H1 (cell line): ENCODE data around the gene COQ8B. TPM values are rescaled to one million over a fixed set of nuclear protein-coding genes. Genes with fewer than 3 reads are reported as not detected.

Source experiments
- CBX5 ChIP-seq: fragments of 300-800, 300-1000 bp; sonication (generic); IDR thresholded peaks from 2 replicates; pipeline ENCODE4 v1.7.1; 2016; ENCODE audit warnings: antibody characterized with exemption, low read length, low read depth
- CHD1 ChIP-seq: IDR thresholded peaks from 2 replicates; pipeline ENCODE4 v1.6.1; 2012; ENCODE audit warnings: low read depth, low read length, improper control_type of control experiment
- EGR1 ChIP-seq: IDR thresholded peaks from 2 replicates; pipeline ENCODE4 v1.6.1; 2011; ENCODE audit warnings: low read depth, low read length, borderline replicate concordance
- EZH2 ChIP-seq: fragments of 200-600 bp; sonication (generic); IDR thresholded peaks from 2 replicates; pipeline ENCODE4 v1.7.1; 2012; ENCODE audit warnings: low read depth, mild to moderate bottlenecking, moderate library complexity, low read length, inconsistent platforms; ENCODE audit not compliant: severe bottlenecking
- JUND ChIP-seq: IDR thresholded peaks from 2 replicates; pipeline ENCODE4 v1.6.1; 2011; ENCODE audit warnings: mild to moderate bottlenecking, improper control_type of control experiment, low read length
- KDM4A ChIP-seq: IDR thresholded peaks from one replicate; pipeline ENCODE4 v1.7.1; 2012; ENCODE audit warnings: low read depth, mild to moderate bottlenecking, moderate library complexity, low read length, inconsistent platforms; ENCODE audit not compliant: severe bottlenecking
- PHF8 ChIP-seq: fragments of 200-600 bp; sonication (generic); conservative IDR thresholded peaks from 2 replicates; pipeline ENCODE4 v1.7.1; 2012; ENCODE audit warnings: low read depth, mild to moderate bottlenecking, inconsistent platforms, low read length, moderate library complexity
- RAD21 ChIP-seq, 2 experiments: IDR thresholded peaks in 1 of 2; conservative IDR thresholded peaks in 1 of 2; 2 replicates each; pipeline ENCODE4 v1.6.1; 2011; ENCODE audit warnings: low read depth in 2 of 2, low read length in 2 of 2, improper control_type of control experiment in 1 of 2, inconsistent platforms in 1 of 2, mild to moderate bottlenecking in 1 of 2, moderate library complexity in 1 of 2
- polyA plus RNA-seq, 7 experiments: library from polyadenylated mRNA; depleted of rRNA in 3 of 7; stranded (reverse) in 5 of 7; unstranded in 2 of 7; fragments of >200 nt in 5 of 7; fragments of 200-250 nt in 2 of 7; gene quantifications; 1 replicate in 5 of 7; 2 replicates in 1 of 7; 4 replicates in 1 of 7; pipeline versions ENCODE4 v1.2.1 to v1.2.3, GENCODE V29; 2011 to 2013; ENCODE audit warnings: missing spikeins in 2 of 7, mixed read lengths in 2 of 7
- total RNA-seq: library from RNA; stranded (reverse); fragmentation: NEBNext Ultra II Directional; extraction: Animal tissue kit (Norgen Biotek cat#: 25700); gene quantifications from 2 replicates; pipeline ENCODE4 v1.2.1, GENCODE V29; 2021
- TF ChIP-seq, protein P1 (sequence below): fragments of 300-600 bp; sonication (generic); IDR thresholded peaks from 2 replicates; pipeline ENCODE4 v1.7.1; 2012; ENCODE audit warnings: low read length, moderate library complexity, mild to moderate bottlenecking, inconsistent platforms; ENCODE audit not compliant: insufficient replicate concordance

COQ8B gene
- total and polyA plus RNA-seq, 2 of the 8 experiments (the other 6 are each of a cell fraction or from before 2014, with no cell fraction given) = 41.7 to 46.1 TPM

DNA sequence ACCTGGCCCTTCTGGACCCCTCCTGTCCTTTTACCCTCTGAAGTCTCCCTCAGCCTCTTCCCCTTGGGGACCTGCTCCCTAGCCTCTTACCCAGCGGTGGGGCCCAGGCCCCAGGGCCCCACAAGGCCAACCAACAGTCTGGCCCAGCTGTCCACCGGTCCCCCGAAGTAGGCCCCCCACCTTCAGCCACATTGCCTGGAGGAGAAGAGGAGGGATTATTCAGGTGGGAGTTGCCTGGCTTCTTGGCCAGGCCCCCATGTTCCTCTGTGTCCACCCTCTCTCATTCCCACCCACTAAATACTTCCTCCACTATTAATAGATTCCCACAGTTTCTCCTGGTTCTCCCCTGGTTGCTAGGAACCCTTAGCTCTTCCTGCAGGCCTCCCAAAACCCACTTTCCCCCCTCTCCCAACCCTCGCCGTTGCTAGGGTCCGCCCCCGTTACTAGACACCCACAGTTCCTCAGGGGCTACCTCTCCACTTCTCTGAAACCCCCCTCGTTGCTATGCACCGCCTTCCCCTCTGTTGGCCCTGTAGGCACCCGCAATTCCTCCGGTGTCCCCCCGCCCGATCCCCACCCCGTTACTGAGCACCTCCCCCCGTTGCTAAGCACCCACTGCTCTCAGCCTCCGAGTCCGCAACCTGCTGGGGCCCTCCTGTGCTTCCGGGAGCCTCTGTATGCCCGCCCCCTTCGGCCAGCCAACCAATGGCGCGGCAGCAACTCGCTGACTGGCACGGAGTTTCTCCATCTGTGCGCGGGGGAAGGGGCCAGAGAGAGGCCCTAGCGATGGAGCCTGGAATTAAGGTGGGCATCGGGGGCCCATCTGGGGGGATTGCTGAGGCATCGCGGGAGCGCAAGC is 2.0 kb downstream of the COQ8B start (continued):
- no peak for TF ChIP-seq CHD1
- TF ChIP-seq KDM4A = no peak
- no peak for TF ChIP-seq EGR1
- no peak for TF ChIP-seq EZH2
- no peak for TF ChIP-seq JUND
- no peak for TF ChIP-seq CBX5
- TF ChIP-seq, protein P1, sequence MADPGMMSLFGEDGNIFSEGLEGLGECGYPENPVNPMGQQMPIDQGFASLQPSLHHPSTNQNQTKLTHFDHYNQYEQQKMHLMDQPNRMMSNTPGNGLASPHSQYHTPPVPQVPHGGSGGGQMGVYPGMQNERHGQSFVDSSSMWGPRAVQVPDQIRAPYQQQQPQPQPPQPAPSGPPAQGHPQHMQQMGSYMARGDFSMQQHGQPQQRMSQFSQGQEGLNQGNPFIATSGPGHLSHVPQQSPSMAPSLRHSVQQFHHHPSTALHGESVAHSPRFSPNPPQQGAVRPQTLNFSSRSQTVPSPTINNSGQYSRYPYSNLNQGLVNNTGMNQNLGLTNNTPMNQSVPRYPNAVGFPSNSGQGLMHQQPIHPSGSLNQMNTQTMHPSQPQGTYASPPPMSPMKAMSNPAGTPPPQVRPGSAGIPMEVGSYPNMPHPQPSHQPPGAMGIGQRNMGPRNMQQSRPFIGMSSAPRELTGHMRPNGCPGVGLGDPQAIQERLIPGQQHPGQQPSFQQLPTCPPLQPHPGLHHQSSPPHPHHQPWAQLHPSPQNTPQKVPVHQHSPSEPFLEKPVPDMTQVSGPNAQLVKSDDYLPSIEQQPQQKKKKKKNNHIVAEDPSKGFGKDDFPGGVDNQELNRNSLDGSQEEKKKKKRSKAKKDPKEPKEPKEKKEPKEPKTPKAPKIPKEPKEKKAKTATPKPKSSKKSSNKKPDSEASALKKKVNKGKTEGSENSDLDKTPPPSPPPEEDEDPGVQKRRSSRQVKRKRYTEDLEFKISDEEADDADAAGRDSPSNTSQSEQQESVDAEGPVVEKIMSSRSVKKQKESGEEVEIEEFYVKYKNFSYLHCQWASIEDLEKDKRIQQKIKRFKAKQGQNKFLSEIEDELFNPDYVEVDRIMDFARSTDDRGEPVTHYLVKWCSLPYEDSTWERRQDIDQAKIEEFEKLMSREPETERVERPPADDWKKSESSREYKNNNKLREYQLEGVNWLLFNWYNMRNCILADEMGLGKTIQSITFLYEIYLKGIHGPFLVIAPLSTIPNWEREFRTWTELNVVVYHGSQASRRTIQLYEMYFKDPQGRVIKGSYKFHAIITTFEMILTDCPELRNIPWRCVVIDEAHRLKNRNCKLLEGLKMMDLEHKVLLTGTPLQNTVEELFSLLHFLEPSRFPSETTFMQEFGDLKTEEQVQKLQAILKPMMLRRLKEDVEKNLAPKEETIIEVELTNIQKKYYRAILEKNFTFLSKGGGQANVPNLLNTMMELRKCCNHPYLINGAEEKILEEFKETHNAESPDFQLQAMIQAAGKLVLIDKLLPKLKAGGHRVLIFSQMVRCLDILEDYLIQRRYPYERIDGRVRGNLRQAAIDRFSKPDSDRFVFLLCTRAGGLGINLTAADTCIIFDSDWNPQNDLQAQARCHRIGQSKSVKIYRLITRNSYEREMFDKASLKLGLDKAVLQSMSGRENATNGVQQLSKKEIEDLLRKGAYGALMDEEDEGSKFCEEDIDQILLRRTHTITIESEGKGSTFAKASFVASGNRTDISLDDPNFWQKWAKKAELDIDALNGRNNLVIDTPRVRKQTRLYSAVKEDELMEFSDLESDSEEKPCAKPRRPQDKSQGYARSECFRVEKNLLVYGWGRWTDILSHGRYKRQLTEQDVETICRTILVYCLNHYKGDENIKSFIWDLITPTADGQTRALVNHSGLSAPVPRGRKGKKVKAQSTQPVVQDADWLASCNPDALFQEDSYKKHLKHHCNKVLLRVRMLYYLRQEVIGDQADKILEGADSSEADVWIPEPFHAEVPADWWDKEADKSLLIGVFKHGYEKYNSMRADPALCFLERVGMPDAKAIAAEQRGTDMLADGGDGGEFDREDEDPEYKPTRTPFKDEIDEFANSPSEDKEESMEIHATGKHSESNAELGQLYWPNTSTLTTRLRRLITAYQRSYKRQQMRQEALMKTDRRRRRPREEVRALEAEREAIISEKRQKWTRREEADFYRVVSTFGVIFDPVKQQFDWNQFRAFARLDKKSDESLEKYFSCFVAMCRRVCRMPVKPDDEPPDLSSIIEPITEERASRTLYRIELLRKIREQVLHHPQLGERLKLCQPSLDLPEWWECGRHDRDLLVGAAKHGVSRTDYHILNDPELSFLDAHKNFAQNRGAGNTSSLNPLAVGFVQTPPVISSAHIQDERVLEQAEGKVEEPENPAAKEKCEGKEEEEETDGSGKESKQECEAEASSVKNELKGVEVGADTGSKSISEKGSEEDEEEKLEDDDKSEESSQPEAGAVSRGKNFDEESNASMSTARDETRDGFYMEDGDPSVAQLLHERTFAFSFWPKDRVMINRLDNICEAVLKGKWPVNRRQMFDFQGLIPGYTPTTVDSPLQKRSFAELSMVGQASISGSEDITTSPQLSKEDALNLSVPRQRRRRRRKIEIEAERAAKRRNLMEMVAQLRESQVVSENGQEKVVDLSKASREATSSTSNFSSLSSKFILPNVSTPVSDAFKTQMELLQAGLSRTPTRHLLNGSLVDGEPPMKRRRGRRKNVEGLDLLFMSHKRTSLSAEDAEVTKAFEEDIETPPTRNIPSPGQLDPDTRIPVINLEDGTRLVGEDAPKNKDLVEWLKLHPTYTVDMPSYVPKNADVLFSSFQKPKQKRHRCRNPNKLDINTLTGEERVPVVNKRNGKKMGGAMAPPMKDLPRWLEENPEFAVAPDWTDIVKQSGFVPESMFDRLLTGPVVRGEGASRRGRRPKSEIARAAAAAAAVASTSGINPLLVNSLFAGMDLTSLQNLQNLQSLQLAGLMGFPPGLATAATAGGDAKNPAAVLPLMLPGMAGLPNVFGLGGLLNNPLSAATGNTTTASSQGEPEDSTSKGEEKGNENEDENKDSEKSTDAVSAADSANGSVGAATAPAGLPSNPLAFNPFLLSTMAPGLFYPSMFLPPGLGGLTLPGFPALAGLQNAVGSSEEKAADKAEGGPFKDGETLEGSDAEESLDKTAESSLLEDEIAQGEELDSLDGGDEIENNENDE = no peak
- no peak for TF ChIP-seq PHF8
- TF ChIP-seq RAD21 (IDR thresholded peaks at IDR 0.05 in 1 of 2, conservative IDR thresholded peaks at IDR 0.05 in 1 of 2; ENCODE audit: low read depth in 2 of 2, low read length in 2 of 2) = no peak
